Glomerular visceral epithelial cell (primary cell): ENCODE results near the gene TMEM255B.
"Not testable (repeated sequence)": the region's sequence is repeated elsewhere in the genome, so short reads cannot be mapped to it uniquely, and the experiment has no call there.

Experiments used
- DNase-seq: peaks from one replicate; pipeline ENCODE4 v3.0.0-alpha.2; 2016; ENCODE audit errors: extremely low spot score

The TMEM255B gene

GRCh38 chr13:113758651-113759524 lies at the start of gene TMEM255B:
Gene TMEM255B (plus strand): TSS chr13:113759226. CDS start chr13:113759270, 44 bp downstream.
- DNase-seq, result peak; percentile 71

GRCh38 chr13:113722921-113723320 lies 36.1 kb upstream of the TMEM255B start:
- no peak for DNase-seq

- DNase-seq, result no peak
Observed at GRCh38 chr13:113723410-113724015, 35.5 kb upstream of the TMEM255B start.

GRCh38 chr13:113724016-113724758 lies 34.8 kb upstream of the TMEM255B start:
- DNase-seq, result no peak

- DNase-seq, result peak; percentile 66
Observed at GRCh38 chr13:113724780-113725315, 34.2 kb upstream of the TMEM255B start.

- not testable (repeated sequence) for DNase-seq
Observed at GRCh38 chr13:113725329-113726105, 33.5 kb upstream of the TMEM255B start.

- not testable (repeated sequence) for DNase-seq
Observed at GRCh38 chr13:113726106-113726821, 32.8 kb upstream of the TMEM255B start.

GRCh38 chr13:113726961-113727411 lies 32.0 kb upstream of the TMEM255B start:
- DNase-seq, result peak; percentile 43

GRCh38 chr13:113728571-113729054 lies 30.4 kb upstream of the TMEM255B start:
- DNase-seq, result no peak

GRCh38 chr13:113729187-113730019 lies 29.6 kb upstream of the TMEM255B start:
- no peak for DNase-seq

GRCh38 chr13:113730258-113730691 lies 28.8 kb upstream of the TMEM255B start:
- no peak for DNase-seq

- DNase-seq, result no peak
Observed at GRCh38 chr13:113730831-113731191, 28.2 kb upstream of the TMEM255B start.

- no peak for DNase-seq
Observed at GRCh38 chr13:113731192-113732175, 27.5 kb upstream of the TMEM255B start.

- DNase-seq, result no peak
Observed at GRCh38 chr13:113732176-113732960, 26.7 kb upstream of the TMEM255B start.

GRCh38 chr13:113732961-113733950 lies 25.8 kb upstream of the TMEM255B start:
- no peak for DNase-seq
